Caco-2 (cell line): ENCODE data around the gene RAB1B. TPM values are rescaled to one million over a fixed set of nuclear protein-coding genes. Genes with fewer than 3 reads are reported as not detected.
A peak's percentile ranks its signal among the peaks of the same experiment; 100 is the strongest.

ENCODE experiments used
- BruUV-seq: library from RNA; stranded (reverse); fragments of 400-500 nt; replicated peaks from 2 replicates; lab custom pipeline; 2021; lab: Mats Ljungman, UMichigan
- CTCF ChIA-PET: fragments of 300-600 bp; sonication (Branson Sonifier 250); formaldehyde crosslinking; loops from one replicate; lab custom pipeline; 2022; ENCODE audit warnings: antibody characterized with exemption; lab: Charles Lee
- POLR2A ChIA-PET: fragments of 300-600 bp; sonication (Branson Sonifier 250); formaldehyde crosslinking; loops from one replicate; lab custom pipeline; 2022; ENCODE audit warnings: antibody characterized with exemption; lab: Charles Lee
- DNase-seq, 2 experiments: peaks; one replicate each; pipeline versions ENCODE4 v3.0.0 to v3.0.0-alpha.2; 2020 to 2022
- H3K27me3 ChIP-seq: replicated peaks from 2 replicates; pipeline ENCODE4 v1.6.0; 2011; ENCODE audit warnings: low read length; ENCODE audit not compliant: control insufficient read depth, insufficient read depth
- H3K36me3 ChIP-seq: 2 replicates; pipeline ENCODE4 v1.5.1; 2011; ENCODE audit warnings: low read length; ENCODE audit not compliant: control insufficient read depth, insufficient read depth
- H3K4me1 ChIP-seq: fragments of 250-450 bp; sonication (Bioruptor Pico); 2 replicates; pipeline ENCODE4 v1.5.1; 2020; ENCODE audit warnings: mild to moderate bottlenecking
- H3K4me3 ChIP-seq: 2 replicates; pipeline ENCODE4 v1.5.1; 2011; ENCODE audit warnings: low read depth, mild to moderate bottlenecking, control low read depth, low read length
- H3K9me3 ChIP-seq: fragments of 250-450 bp; sonication (Bioruptor Pico); 2 replicates; pipeline ENCODE4 v1.5.1; 2020; ENCODE audit warnings: mild to moderate bottlenecking, moderate library complexity
- H3K27ac Mint-ChIP-seq: one replicate; pipeline ENCODE4 v1.8.0; 2022; ENCODE audit warnings: mixed read lengths; ENCODE audit not compliant: unreplicated experiment
- H3K27me3 Mint-ChIP-seq: one replicate; pipeline ENCODE4 v1.8.0; 2022; ENCODE audit warnings: mixed read lengths; ENCODE audit not compliant: insufficient read depth, unreplicated experiment
- H3K36me3 Mint-ChIP-seq: one replicate; pipeline ENCODE4 v1.8.0; 2022; ENCODE audit warnings: mild to moderate bottlenecking, mixed read lengths; ENCODE audit not compliant: insufficient read depth, unreplicated experiment
- H3K4me1 Mint-ChIP-seq: one replicate; pipeline ENCODE4 v1.8.0; 2022; ENCODE audit warnings: low read depth, mixed read lengths; ENCODE audit not compliant: unreplicated experiment
- H3K4me3 Mint-ChIP-seq: one replicate; pipeline ENCODE4 v1.8.0; 2022; ENCODE audit warnings: mild to moderate bottlenecking, moderate library complexity, mixed read lengths; ENCODE audit not compliant: unreplicated experiment
- H3K9me3 Mint-ChIP-seq: one replicate; pipeline ENCODE4 v1.8.0; 2022; ENCODE audit warnings: mixed read lengths; ENCODE audit not compliant: unreplicated experiment
- intact Hi-C: fragments of 100-400 bp; cut with micrococcal nuclease; formaldehyde crosslinking; loops from one replicate; pipeline ENCODE4 v1.10.0; 2022; ENCODE audit not compliant: unreplicated experiment
- total RNA-seq: library from RNA; stranded (reverse); gene quantifications from 2 replicates; pipeline ENCODE4 v1.2.3, GENCODE V29; 2022
- TF ChIP-seq, protein P1 (sequence below), 2 experiments: fragments of 200-600 bp in 1 of 2; IDR thresholded peaks; 1 replicate in 1 of 2; 2 replicates in 1 of 2; pipeline versions ENCODE4 v1.5.1 to v1.8.0; 2011 to 2022; ENCODE audit warnings: antibody characterized with exemption in 1 of 2, control low read depth in 1 of 2, inconsistent platforms in 1 of 2, low read depth in 1 of 2, low read length in 1 of 2, mild to moderate bottlenecking in 1 of 2, moderate library complexity in 1 of 2; ENCODE audit not compliant: insufficient read depth in 1 of 2, severe bottlenecking in 1 of 2, unreplicated experiment in 1 of 2

Gene RAB1B
- total RNA-seq, 1 experiment from 2014 or later: 132 TPM

DNA sequence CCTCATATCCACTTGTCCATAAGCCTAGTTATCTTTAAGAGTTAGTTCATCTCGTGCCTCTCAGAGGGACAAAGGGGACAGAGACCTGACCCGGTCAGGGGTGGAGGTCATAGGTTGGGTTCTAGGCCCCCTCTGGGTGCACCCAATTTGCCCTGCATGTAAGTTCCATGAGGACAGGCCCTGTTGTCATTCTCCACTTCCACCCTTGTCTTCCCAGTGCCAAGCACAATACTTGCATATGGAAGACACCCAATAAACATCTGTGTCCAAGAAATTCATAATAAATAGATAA lies 21.8 kb downstream of the RAB1B start:
- Mint-ChIP-seq H3K4me3 (peak overlapping the region; percentile 87), H3K9me3 (no peaks in the 10 kb centered on the region), H3K4me1 (peaks cover 22% of the 10 kb centered on the region), H3K27ac (peak overlapping the region; percentile 94), H3K27me3 (peaks cover 6% of the 10 kb centered on the region), H3K36me3 (peaks cover 27% of the 10 kb centered on the region)
- Histone ChIP-seq H3K9me3 (no peaks in the 10 kb centered on the region), H3K27me3 (no peaks in the 10 kb centered on the region; the same call in 1 of the 2 replicates), H3K4me1 (peaks cover 23% of the 10 kb centered on the region), H3K36me3 (peaks cover 3% of the 10 kb centered on the region; the same call in 1 of the 2 replicates), H3K4me3 (peak overlapping the region; percentile 59)
- TF ChIP-seq, protein P1, sequence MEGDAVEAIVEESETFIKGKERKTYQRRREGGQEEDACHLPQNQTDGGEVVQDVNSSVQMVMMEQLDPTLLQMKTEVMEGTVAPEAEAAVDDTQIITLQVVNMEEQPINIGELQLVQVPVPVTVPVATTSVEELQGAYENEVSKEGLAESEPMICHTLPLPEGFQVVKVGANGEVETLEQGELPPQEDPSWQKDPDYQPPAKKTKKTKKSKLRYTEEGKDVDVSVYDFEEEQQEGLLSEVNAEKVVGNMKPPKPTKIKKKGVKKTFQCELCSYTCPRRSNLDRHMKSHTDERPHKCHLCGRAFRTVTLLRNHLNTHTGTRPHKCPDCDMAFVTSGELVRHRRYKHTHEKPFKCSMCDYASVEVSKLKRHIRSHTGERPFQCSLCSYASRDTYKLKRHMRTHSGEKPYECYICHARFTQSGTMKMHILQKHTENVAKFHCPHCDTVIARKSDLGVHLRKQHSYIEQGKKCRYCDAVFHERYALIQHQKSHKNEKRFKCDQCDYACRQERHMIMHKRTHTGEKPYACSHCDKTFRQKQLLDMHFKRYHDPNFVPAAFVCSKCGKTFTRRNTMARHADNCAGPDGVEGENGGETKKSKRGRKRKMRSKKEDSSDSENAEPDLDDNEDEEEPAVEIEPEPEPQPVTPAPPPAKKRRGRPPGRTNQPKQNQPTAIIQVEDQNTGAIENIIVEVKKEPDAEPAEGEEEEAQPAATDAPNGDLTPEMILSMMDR (IDR thresholded peaks at IDR 0.05; ENCODE audit: insufficient read depth in 1 of 2, low read depth in 1 of 2, low read length in 1 of 2, severe bottlenecking in 1 of 2, unreplicated experiment in 1 of 2): no peak
- DNase-seq: no peak
- ChIA-PET CTCF (interaction anchor here (2.6 kb wide), 1 partner anchor 22 kb away, joined by 43 read pairs; no protein-coding TSS in a partner anchor), POLR2A (interaction anchor here (1.9 kb wide), 1 partner anchor 22 kb away, joined by 34 read pairs; no protein-coding TSS in a partner anchor)
- BruUV-seq: no TSS peak
- intact Hi-C loops: no loop called here

DNA sequence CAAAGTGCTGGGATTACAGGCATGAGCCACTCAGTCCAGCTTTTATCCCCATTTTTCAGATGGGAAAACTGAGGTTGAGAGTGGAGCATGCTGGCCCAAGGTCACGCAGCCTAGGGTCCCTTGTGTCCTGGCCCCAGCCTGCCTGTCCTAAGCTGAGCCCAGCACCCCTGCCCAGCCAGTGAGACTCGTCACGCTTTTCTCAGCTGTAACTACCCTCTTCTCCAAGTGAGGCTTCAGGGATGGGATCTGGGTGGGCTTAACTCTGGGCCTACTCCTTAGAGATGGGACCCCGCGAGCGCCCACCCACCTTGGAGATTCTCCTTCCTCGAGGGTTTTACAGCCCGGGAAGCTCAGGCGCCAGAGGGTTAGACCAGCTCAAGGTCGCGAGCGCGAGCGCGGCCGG lies 22.9 kb downstream of the RAB1B start:
- peaks cover 23% of the 10 kb centered on the region for H3K4me1 ChIP-seq
- Mint-ChIP-seq H3K36me3 (peaks cover 27% of the 10 kb centered on the region), H3K4me1 (peaks cover 22% of the 10 kb centered on the region), H3K27me3 (peaks cover 6% of the 10 kb centered on the region), H3K4me3 (peak overlapping the region; percentile 87), H3K27ac (no peak overlapping the region), H3K9me3 (no peaks in the 10 kb centered on the region)
- TF ChIP-seq, protein P1 (IDR thresholded peaks at IDR 0.05; ENCODE audit: insufficient read depth in 1 of 2, low read depth in 1 of 2, low read length in 1 of 2, severe bottlenecking in 1 of 2, unreplicated experiment in 1 of 2): no peak
- no peaks in the 10 kb centered on the region for H3K9me3 ChIP-seq
- peak in 1 of 2 experiments; percentile 32 for DNase-seq
- peaks cover 3% of the 10 kb centered on the region; the same call in 1 of the 2 replicates for H3K36me3 ChIP-seq
- intact Hi-C loops: no loop called here
- no TSS peak for BruUV-seq
- POLR2A ChIA-PET: interaction anchor here (0.5 kb wide), 1 partner anchor 146 kb away, joined by 3 read pairs; no protein-coding TSS in a partner anchor
- CTCF ChIA-PET: interaction anchor here (0.6 to 1.3 kb wide), 3 partner anchors 8 to 128 kb away, joined by 3 to 10 read pairs (median 7); no protein-coding TSS in a partner anchor
- H3K4me3 ChIP-seq: peak overlapping the region; percentile 16
- H3K27me3 ChIP-seq: no peaks in the 10 kb centered on the region; the same call in 1 of the 2 replicates

DNA sequence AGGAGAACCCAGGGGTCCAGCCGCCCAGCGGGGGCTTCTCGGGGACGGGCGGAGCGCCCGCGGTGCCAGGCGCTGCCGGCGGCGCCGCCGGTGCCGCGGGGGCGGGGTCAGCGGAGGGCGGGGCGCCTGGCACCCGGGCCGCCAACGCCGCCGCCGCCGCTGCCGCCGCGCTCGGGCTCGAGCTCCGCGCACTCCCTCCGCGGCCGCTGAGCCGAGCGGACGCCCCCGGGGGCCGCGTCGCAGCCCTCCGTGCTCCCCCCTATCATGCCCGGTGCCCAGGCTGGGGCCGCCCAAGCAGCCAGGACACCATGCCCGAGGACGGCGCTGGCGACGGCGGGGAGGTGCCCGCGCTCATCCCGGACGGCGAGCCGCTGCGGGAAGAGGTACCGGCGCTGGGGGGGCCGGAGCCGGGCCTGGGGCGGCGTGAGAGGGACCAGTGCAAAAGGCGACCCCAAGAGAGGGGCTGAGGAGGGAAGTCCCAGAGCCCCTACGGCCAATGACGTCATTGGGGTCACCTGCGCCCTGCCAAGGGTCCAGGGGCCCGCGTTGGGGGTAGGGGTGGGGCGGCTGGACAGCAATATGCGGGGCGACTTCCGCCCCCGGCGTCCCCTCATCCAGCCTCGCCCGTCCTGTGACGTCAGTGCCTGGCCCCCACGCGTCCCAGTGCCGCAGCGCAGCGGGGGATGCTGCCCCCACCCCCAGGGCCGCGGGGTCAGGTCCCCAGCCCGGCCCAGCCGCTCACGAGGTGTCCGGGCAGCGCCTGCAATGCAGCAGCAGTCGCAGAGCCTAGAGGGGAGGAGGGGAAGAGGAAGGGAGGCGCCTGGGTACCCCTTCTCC lies 23.5 kb downstream of the RAB1B start, which contains the start of gene TMEM151A:
TSS of gene TMEM151A (plus strand) at position 189 of the 837 bp plus-strand sequence. CDS start at position 309, 120 bp downstream.
- ChIA-PET CTCF (interaction anchor here (0.6 to 1.3 kb wide), 3 partner anchors 9 to 128 kb away, joined by 3 to 10 read pairs (median 7); no protein-coding TSS in a partner anchor), POLR2A (interaction anchor here (0.5 kb wide), 1 partner anchor 145 kb away, joined by 3 read pairs; no protein-coding TSS in a partner anchor)
- BruUV-seq: no TSS peak
- peak; percentile 35 to 40 for DNase-seq
- Histone ChIP-seq H3K4me3 (peak within 1 kb of the TSS; percentile 49), H3K27me3 (no peaks in the 10 kb centered on the region; the same call in 1 of the 2 replicates), H3K4me1 (peaks cover 23% of the 10 kb centered on the region), H3K36me3 (peaks cover 1% of the 10 kb centered on the region; the same call in 1 of the 2 replicates), H3K9me3 (no peaks in the 10 kb centered on the region)
- H3K4me3 Mint-ChIP-seq: peak within 1 kb of the TSS; percentile 87
- intact Hi-C loops: no loop called here
- H3K27ac Mint-ChIP-seq: peak within 1 kb of the TSS; percentile 29
- no peaks in the 10 kb centered on the region for H3K9me3 Mint-ChIP-seq
- H3K27me3 Mint-ChIP-seq: peaks cover 6% of the 10 kb centered on the region
- H3K36me3 Mint-ChIP-seq: peaks cover 27% of the 10 kb centered on the region
- H3K4me1 Mint-ChIP-seq: peaks cover 22% of the 10 kb centered on the region
- TF ChIP-seq, protein P1 (IDR thresholded peaks at IDR 0.05; ENCODE audit: insufficient read depth in 1 of 2, low read depth in 1 of 2, low read length in 1 of 2, severe bottlenecking in 1 of 2, unreplicated experiment in 1 of 2): no peak
